Activated naive CD8-positive, alpha-beta T cell treated with anti-CD3 and anti-CD28 coated beads for 36 hours (primary cell): ENCODE data around the gene CROCC2. TPM values are rescaled to one million over a fixed set of nuclear protein-coding genes. Genes with fewer than 3 reads are reported as not detected.

Experiments used
- DNase-seq: peaks from one replicate; pipeline ENCODE4 v3.0.0; 2021
- H3K27ac Mint-ChIP-seq: one replicate; pipeline ENCODE4 v1.8.0; 2022; ENCODE audit warnings: mild to moderate bottlenecking, moderate library complexity, mixed read lengths
- H3K27me3 Mint-ChIP-seq: one replicate; pipeline ENCODE4 v1.8.0; 2022; ENCODE audit warnings: mild to moderate bottlenecking, mixed read lengths
- H3K36me3 Mint-ChIP-seq: one replicate; pipeline ENCODE4 v1.8.0; 2021; ENCODE audit warnings: mild to moderate bottlenecking, mixed read lengths
- H3K4me1 Mint-ChIP-seq: one replicate; pipeline ENCODE4 v1.8.0; 2021; ENCODE audit warnings: mixed read lengths
- H3K4me3 Mint-ChIP-seq: one replicate; pipeline ENCODE4 v1.8.0; 2022; ENCODE audit warnings: mild to moderate bottlenecking, moderate library complexity, mixed read lengths
- H3K9me3 Mint-ChIP-seq: one replicate; pipeline ENCODE4 v1.8.0; 2022; ENCODE audit warnings: mixed read lengths
- total RNA-seq, 2 experiments: library from RNA; stranded (reverse); gene quantifications; one replicate each; pipeline ENCODE4 v1.2.3, GENCODE V29; 2021

The CROCC2 gene
- total RNA-seq, 2 experiments from 2014 or later, result not detected

- DNase-seq, result no peak
- H3K4me3 Mint-ChIP-seq, result no peak overlapping the region
These were observed 84.7 kb downstream of the CROCC2 start for GRCh38 chr2:240990726-240991377.

GRCh38 chr2:240991378-240992263 is 85.5 kb downstream of the CROCC2 start:
- Mint-ChIP-seq H3K4me1 (peaks cover 3% of the 10 kb centered on the region), H3K36me3 (no peaks in the 10 kb centered on the region), H3K4me3 (no peak overlapping the region), H3K9me3 (no peaks in the 10 kb centered on the region), H3K27ac (no peak overlapping the region), H3K27me3 (no peaks in the 10 kb centered on the region)
- no peak for DNase-seq

More at GRCh38 chr2:240990726-240991377, 84.7 kb downstream of the CROCC2 start:
- H3K27ac Mint-ChIP-seq, result no peak overlapping the region
- peaks cover 3% of the 10 kb centered on the region for H3K4me1 Mint-ChIP-seq
- H3K9me3 Mint-ChIP-seq, result no peaks in the 10 kb centered on the region
- no peaks in the 10 kb centered on the region for H3K36me3 Mint-ChIP-seq
- H3K27me3 Mint-ChIP-seq, result no peaks in the 10 kb centered on the region

- H3K27me3 Mint-ChIP-seq, result no peaks in the 10 kb centered on the region
- H3K9me3 Mint-ChIP-seq, result no peaks in the 10 kb centered on the region
- peaks cover 7% of the 10 kb centered on the region for H3K4me1 Mint-ChIP-seq
- DNase-seq, result peak; percentile 36
- no peaks in the 10 kb centered on the region for H3K36me3 Mint-ChIP-seq
- H3K27ac Mint-ChIP-seq, result no peak overlapping the region
- H3K4me3 Mint-ChIP-seq, result no peak overlapping the region
These were observed 86.6 kb downstream of the CROCC2 start for GRCh38 chr2:240992572-240993291.

GRCh38 chr2:240993446-240994170 is 87.5 kb downstream of the CROCC2 start:
- H3K36me3 Mint-ChIP-seq, result no peaks in the 10 kb centered on the region
- no peaks in the 10 kb centered on the region for H3K27me3 Mint-ChIP-seq
- H3K27ac Mint-ChIP-seq, result no peak overlapping the region
- H3K4me1 Mint-ChIP-seq, result peaks cover 7% of the 10 kb centered on the region
- no peak overlapping the region for H3K4me3 Mint-ChIP-seq
- no peak for DNase-seq
- no peaks in the 10 kb centered on the region for H3K9me3 Mint-ChIP-seq

- DNase-seq, result no peak
- Mint-ChIP-seq H3K9me3 (no peaks in the 10 kb centered on the region), H3K27ac (no peak overlapping the region)
These were observed 88.2 kb downstream of the CROCC2 start for GRCh38 chr2:240994171-240994896.

GRCh38 chr2:240995041-240996021 is 89.2 kb downstream of the CROCC2 start:
- H3K4me3 Mint-ChIP-seq, result no peak overlapping the region
- no peaks in the 10 kb centered on the region for H3K36me3 Mint-ChIP-seq
- no peak for DNase-seq
- H3K4me1 Mint-ChIP-seq, result peaks cover 12% of the 10 kb centered on the region
- H3K9me3 Mint-ChIP-seq, result no peaks in the 10 kb centered on the region
- H3K27ac Mint-ChIP-seq, result no peak overlapping the region
- peaks cover 8% of the 10 kb centered on the region for H3K27me3 Mint-ChIP-seq

More at GRCh38 chr2:240994171-240994896, 88.2 kb downstream of the CROCC2 start:
- no peaks in the 10 kb centered on the region for H3K36me3 Mint-ChIP-seq
- no peak overlapping the region for H3K4me3 Mint-ChIP-seq
- no peaks in the 10 kb centered on the region for H3K27me3 Mint-ChIP-seq
- peaks cover 7% of the 10 kb centered on the region for H3K4me1 Mint-ChIP-seq

GRCh38 chr2:240996161-240996833 is 90.2 kb downstream of the CROCC2 start:
- Mint-ChIP-seq H3K27ac (no peak overlapping the region), H3K27me3 (peaks cover 8% of the 10 kb centered on the region), H3K36me3 (no peaks in the 10 kb centered on the region), H3K4me3 (no peak overlapping the region), H3K9me3 (no peaks in the 10 kb centered on the region), H3K4me1 (peaks cover 17% of the 10 kb centered on the region)
- no peak for DNase-seq

- Mint-ChIP-seq H3K4me1 (peaks cover 17% of the 10 kb centered on the region), H3K27ac (no peak overlapping the region), H3K9me3 (no peaks in the 10 kb centered on the region), H3K36me3 (no peaks in the 10 kb centered on the region), H3K27me3 (peaks cover 8% of the 10 kb centered on the region), H3K4me3 (no peak overlapping the region)
- DNase-seq, result no peak
These were observed 90.7 kb downstream of the CROCC2 start for GRCh38 chr2:240996834-240997140.

- no peak for DNase-seq
- Mint-ChIP-seq H3K4me3 (no peak overlapping the region), H3K36me3 (peaks cover under 1% of the 10 kb centered on the region), H3K27me3 (peaks cover 8% of the 10 kb centered on the region), H3K27ac (peak overlapping the region; percentile 23), H3K4me1 (peaks cover 19% of the 10 kb centered on the region), H3K9me3 (no peaks in the 10 kb centered on the region)
These were observed 91.2 kb downstream of the CROCC2 start for GRCh38 chr2:240997141-240997855.

- H3K4me1 Mint-ChIP-seq, result peaks cover 17% of the 10 kb centered on the region
- no peak within 1 kb of the TSS for H3K27ac Mint-ChIP-seq
- H3K4me3 Mint-ChIP-seq, result peak within 1 kb of the TSS; percentile 55
These were observed 91.9 kb downstream of the CROCC2 start, which contains the start of gene SNED1 for GRCh38 chr2:240997856-240998705. SNED1 (plus strand) TSS chr2:240998618; CDS start chr2:240998838, 220 bp downstream.

GRCh38 chr2:240998706-240998994 is 92.5 kb downstream of the CROCC2 start:
- H3K27ac Mint-ChIP-seq, result no peak overlapping the region
- peaks cover 8% of the 10 kb centered on the region for H3K27me3 Mint-ChIP-seq
- H3K36me3 Mint-ChIP-seq, result peaks cover 9% of the 10 kb centered on the region
- peak overlapping the region; percentile 55 for H3K4me3 Mint-ChIP-seq
- peaks cover 2% of the 10 kb centered on the region for H3K9me3 Mint-ChIP-seq
- DNase-seq, result no peak
- peaks cover 16% of the 10 kb centered on the region for H3K4me1 Mint-ChIP-seq

More at GRCh38 chr2:240997856-240998705, 91.9 kb downstream of the CROCC2 start, which contains the start of gene SNED1:
- H3K9me3 Mint-ChIP-seq, result no peaks in the 10 kb centered on the region
- peak; percentile 75 for DNase-seq
- peaks cover 3% of the 10 kb centered on the region for H3K36me3 Mint-ChIP-seq
- peaks cover 8% of the 10 kb centered on the region for H3K27me3 Mint-ChIP-seq
